Loucy (cell line): ENCODE results near the gene DCX.

ENCODE experiments used
- CTCF ChIP-seq: fragments of 200-600 bp; sonication (generic); conservative IDR thresholded peaks from 2 replicates; pipeline ENCODE4 v1.5.1; 2014; ENCODE audit warnings: mild to moderate bottlenecking, antibody characterized with exemption, low read length
- EZH2phosphoT487 ChIP-seq: fragments of 200-600 bp; IDR thresholded peaks from 2 replicates; pipeline ENCODE4 v1.6.1; 2018; ENCODE audit warnings: antibody characterized with exemption, mild to moderate bottlenecking, moderate library complexity, borderline replicate concordance

GRCh38 chrX:111443946-111444345, 32.0 kb upstream of the DCX start:
- no peak for TF ChIP-seq CTCF
- no peak for TF ChIP-seq EZH2phosphoT487
